ENCODE results near the gene IL1F10. TPM values are rescaled to one million over a fixed set of nuclear protein-coding genes. Genes with fewer than 3 reads are reported as not detected.

IL1F10 gene, protein sequence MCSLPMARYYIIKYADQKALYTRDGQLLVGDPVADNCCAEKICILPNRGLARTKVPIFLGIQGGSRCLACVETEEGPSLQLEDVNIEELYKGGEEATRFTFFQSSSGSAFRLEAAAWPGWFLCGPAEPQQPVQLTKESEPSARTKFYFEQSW
- total RNA-seq (2022; extraction: Qiagen RNA extraction; ENCODE audit: low read depth), result not detected in 5 replicates

DNA sequence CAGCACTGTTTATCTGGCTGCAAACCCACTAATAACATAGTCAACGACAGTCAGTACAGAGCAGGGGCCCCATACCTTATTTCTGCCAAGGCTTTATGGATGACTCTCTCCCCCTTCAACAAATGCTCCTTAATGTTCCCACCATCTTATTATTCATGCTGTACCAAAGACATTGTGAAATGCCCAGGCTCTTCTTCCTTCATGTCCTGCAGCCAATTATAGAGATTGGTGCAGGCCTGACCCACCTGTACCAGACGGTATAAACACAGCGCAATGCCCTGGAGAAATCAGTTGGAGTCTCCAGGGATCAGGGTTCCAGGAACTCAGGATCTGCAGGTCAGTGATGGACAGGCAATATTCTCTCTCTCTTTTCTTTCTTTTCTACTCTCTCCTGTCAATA, at the start of gene IL1F10:
TSS of gene IL1F10 (plus strand) at position 290 of the 400 bp plus-strand sequence. CDS start 4,769 bp downstream, outside the sequence.

DNA sequence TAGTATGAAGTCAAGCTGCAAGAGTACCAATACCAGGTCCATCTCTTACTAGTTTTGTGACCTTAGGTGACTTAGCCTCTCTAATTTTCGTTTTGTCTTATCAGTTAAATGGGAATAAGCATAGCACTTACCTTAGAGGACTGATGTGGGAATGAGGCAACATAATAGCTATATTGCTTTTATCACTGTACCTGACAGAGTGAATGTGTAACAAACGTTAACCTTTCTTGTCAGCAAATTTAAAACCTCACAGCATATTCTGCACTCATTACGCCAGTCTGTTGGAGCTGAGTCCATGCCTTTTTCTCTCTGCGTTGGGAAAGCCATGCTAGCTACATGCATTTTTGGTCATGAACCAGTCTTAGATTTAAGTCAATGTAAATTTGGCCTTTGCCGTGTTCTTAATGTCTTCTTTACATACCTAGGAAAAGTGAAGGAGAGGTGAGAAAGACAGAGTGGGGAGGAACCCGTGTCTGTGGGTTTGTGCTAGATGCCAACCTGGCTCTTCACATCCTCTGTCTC, 15.3 kb upstream of the IL1F10 start, which contains the start of gene IL36B:
TSS of gene IL36B (minus strand) at position 472 of the 522 bp plus-strand sequence.

DNA sequence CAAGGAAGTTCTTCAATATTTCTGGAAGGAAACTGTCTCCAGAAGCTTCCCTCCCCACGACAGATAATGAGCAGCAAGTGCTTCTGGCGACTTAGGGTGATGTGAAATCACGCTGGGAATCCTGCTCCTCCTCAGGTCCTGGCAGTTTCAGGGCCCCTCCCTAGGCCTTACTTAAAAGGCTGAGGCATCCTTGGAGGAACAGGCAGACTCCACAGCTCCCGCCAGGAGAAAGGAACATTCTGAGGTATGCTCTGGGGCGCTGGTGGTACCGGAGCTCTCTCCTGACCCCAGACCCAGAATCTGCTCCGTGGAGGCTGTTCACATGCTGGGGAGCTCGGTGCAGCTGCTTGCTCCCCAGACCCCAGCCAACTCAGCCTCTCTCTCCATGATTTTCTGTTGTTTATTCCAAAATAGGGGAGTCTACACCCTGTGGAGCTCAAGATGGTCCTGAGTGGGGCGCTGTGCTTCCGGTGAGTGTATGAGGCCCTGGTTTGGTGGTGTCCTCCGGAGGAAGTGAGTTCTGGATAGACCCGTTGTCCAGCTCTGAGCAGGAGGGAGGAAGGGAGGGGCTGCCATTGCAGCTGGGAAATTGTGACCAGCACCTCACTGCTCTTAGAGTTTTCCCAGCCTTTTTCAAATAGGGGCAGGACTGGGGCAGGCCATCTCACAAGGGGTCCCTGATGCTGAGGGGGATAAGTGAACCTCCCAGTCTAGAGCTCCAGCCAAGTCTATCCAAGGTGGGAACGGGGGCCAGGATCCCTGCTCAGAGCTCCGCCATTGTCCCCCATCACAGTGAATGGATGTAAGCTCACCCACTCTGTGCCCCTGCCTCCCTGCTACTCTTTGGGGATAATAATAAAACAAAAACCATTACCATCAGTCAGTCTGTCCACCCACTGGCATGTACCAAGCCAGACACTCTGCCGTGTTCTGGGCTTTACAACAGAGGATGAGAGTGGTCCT, 8.5 kb upstream of the IL1F10 start, which contains the start of gene IL36RN:
TSS of gene IL36RN (plus strand) at position 201 of the 963 bp plus-strand sequence. CDS start at position 442, 241 bp downstream.

Other genes with a start within 250 kb of the IL1F10 start
- gene IL1B, start 231.2 kb upstream of the IL1F10 start, total RNA-seq (2022; extraction: Qiagen RNA extraction; ENCODE audit: low read depth), result 0.17 to 0.49 TPM (median 0.28 TPM) in 5 replicates
- not detected in 5 replicates for gene IL37, start 156.8 kb upstream of the IL1F10 start, total RNA-seq (2022; extraction: Qiagen RNA extraction; ENCODE audit: low read depth)
- not detected in 5 replicates for gene IL36G, start 90.0 kb upstream of the IL1F10 start, total RNA-seq (2022; extraction: Qiagen RNA extraction; ENCODE audit: low read depth)
- gene IL36A, start 62.5 kb upstream of the IL1F10 start, total RNA-seq (2022; extraction: Qiagen RNA extraction; ENCODE audit: low read depth), result not detected in 5 replicates
- 0.15 to 0.25 TPM (median 0.24 TPM) in 3 of 5 replicates, not detected in the others for gene IL36B, start 15.1 kb upstream of the IL1F10 start, total RNA-seq (2022; extraction: Qiagen RNA extraction; ENCODE audit: low read depth)
- gene IL36RN, start 8.8 kb upstream of the IL1F10 start, total RNA-seq (2022; extraction: Qiagen RNA extraction; ENCODE audit: low read depth), result 0.06 to 0.14 TPM (median 0.07 TPM) in 5 replicates
- gene IL1RN, start 59.6 kb downstream of the IL1F10 start, total RNA-seq (2022; extraction: Qiagen RNA extraction; ENCODE audit: low read depth), result 0.29 to 0.43 TPM (median 0.34 TPM) in 5 replicates
- 9.1 to 11.2 TPM (median 10.6 TPM) in 5 replicates for gene PSD4, start 106.0 kb downstream of the IL1F10 start, total RNA-seq (2022; extraction: Qiagen RNA extraction; ENCODE audit: low read depth)
- 0.55 to 1.5 TPM (median 0.63 TPM) in 5 replicates for gene PAX8, start 211.0 kb downstream of the IL1F10 start, total RNA-seq (2022; extraction: Qiagen RNA extraction; ENCODE audit: low read depth)

Data from A549 treated with DMSO at 1 μM for 4 hours (cell line).